GF-D8 (cell line): ENCODE data around the gene SORCS3.

Source experiments
- DNase-seq: peaks from one replicate; lab custom pipeline; 2025; lab: John Stamatoyannopoulos, UW

SORCS3 gene

GRCh38 chr10:105189463-105189800 lies 548.3 kb downstream of the SORCS3 start:
- no peak for DNase-seq

DNA sequence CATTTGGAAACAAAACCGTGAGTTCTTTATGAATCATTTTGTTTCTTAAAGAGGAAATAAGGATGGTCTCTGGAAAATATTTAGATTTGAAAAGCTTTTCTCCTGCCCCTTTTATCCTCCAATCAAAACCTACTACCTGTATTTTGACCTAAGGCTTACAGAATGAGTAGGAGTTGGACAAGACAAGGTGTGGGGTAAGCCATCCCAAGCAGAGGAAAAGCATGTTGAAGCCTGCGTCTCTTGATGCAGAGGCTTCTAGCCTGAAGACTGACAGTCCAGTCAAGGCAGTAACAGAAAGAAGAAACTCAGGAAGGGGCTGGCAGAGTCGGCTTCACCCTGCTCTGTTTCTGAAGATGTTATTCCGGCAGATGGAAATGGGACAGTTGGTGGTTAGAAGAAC lies 551.1 kb downstream of the SORCS3 start:
- DNase-seq: no peak

GRCh38 chr10:105192861-105193260 lies 551.8 kb downstream of the SORCS3 start:
- no peak for DNase-seq

- no peak for DNase-seq
These were observed 554.7 kb downstream of the SORCS3 start for GRCh38 chr10:105195831-105196230.

GRCh38 chr10:105197598-105198364 lies 556.7 kb downstream of the SORCS3 start:
- no peak for DNase-seq

GRCh38 chr10:105206616-105207015 lies 565.5 kb downstream of the SORCS3 start:
- no peak for DNase-seq

DNA sequence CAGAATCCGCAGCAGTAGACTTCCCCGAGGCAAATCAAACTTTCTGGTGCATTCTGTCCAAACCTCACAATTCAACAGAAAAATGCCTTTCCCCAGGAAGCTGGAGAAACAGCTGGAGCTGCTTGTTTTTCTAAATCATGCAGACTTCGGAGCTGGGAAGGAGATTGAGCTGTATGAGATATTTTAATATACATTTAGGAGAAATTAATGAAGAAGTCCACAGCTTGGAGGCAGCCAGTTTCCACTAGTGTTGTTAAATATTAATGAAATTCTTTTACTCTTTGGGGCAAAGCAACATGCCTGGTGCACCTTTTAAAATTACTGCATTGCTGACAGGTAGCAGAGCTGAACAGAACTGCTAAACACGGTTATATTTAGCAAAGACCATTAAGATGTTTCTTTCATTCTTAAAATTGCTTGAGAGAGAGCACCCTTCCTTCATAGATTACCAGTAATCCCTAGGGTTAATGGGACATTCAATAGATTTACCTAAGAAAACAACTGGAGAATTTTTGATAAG lies 566.4 kb downstream of the SORCS3 start:
- no peak for DNase-seq

- no peak for DNase-seq
These were observed 569.5 kb downstream of the SORCS3 start for GRCh38 chr10:105210546-105210945.

DNA sequence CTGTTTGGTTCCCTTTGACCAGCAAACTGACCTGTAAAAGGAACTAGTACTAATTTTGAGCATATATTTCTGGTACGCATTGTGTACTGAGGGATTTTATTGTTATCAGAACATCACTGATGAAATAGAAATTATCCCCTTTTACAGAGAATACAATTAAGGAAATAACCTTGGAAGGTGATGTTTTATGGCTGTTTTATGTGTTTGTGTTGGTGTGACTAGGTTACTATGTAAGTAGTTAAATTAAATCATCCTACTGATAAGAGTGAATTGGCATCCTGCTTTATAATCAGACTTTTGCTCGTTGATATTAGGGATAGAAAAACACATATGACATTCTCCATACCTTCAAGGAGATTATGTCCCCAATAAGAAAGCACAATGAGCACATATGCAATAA lies 596.6 kb downstream of the SORCS3 start:
- no peak for DNase-seq

- no peak for DNase-seq
These were observed 598.5 kb downstream of the SORCS3 start for GRCh38 chr10:105239311-105240219.

GRCh38 chr10:105241254-105241653 lies 600.2 kb downstream of the SORCS3 start:
- DNase-seq: no peak

DNA sequence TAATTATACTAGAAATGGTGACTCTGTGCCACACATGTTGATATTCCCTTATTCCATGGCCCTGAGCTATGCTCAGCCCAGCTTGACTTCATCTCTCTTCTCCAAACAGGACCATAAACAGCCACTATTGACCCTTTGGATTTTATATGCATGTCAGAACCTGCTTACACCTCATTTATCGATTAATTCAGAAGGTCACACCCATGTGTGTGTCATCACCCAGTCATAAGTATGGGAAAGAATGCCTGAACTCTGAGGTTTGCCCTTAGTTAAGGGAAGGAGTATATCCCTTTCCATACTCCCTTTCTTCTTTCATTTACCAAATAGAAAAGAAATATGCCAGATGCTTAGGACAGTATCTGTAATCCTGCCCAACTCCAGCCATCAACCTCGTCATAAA lies 602.3 kb downstream of the SORCS3 start:
- DNase-seq: no peak

DNA sequence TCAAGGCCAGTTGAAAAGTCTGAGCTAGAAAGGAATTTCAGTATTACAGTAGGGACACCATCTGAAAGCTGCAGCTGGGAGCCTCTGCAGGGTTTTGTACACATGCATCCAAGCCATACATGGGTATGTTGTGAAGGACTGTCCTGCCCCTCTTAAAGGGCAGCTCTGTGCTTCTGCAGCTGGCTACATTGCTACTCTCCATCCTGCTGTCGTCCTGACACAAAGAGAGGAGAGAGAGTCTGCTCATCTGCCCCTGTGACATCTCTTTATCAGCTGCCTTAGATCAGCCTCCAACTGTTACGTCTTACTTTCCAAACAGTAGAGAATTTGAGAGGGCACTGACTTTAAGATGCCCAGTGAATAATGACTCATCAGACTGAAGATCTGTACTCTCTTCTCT lies 602.7 kb downstream of the SORCS3 start:
- no peak for DNase-seq

DNA sequence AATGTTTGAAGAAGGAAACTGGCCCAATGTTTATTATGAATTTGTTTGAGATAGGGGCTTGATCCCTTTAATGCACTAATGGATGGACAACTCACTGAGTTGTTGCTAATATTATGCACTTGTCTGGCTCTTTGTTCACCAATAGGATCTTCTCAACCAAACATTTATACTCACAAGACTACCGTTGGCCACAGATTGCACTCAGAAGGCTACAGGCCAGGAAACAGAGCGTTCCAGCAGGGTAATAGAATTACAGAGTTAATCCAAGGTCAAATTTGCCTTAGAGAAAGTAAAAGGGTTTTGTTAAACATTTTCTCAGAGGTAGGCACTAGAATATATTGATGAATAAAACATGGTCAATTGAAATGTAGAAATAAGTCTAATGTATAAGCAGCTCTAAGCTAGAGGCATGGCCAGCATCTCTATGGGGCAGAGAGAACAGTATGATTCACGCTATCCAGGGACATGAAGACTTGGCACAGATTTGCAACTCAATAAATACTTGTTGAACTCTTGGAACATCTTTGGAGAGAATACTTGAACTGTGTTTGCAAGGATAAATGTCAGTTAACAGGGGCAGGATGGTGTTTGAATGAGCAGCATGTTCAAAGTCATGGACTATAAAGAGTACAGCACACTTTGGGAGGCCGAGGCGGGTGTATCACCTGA lies 606.9 kb downstream of the SORCS3 start:
- no peak for DNase-seq

GRCh38 chr10:105252911-105253310 lies 611.8 kb downstream of the SORCS3 start:
- no peak for DNase-seq

- no peak for DNase-seq
These were observed 612.6 kb downstream of the SORCS3 start for GRCh38 chr10:105253515-105254212.

- no peak for DNase-seq
These were observed 617.1 kb downstream of the SORCS3 start for GRCh38 chr10:105258036-105258673.

DNA sequence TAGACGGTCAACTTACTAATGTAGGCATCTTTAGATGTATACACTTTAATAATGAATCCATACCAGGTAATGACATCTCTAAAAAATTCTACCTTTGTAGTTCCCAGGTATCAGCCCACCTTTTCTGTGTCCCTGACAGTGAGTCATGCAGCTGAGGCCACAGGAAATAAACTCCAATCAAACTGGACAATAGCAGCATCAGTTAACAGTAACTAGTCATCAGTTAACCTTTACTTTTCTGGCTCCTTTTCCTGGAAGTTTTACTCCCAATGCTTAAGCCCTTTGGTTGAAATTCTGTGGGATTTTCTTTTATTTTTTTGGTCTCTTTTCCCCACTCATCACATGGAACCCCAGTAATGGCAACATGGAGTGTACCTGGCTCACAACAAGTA lies 617.6 kb downstream of the SORCS3 start:
- DNase-seq: no peak

GRCh38 chr10:105259201-105259600 lies 618.1 kb downstream of the SORCS3 start:
- no peak for DNase-seq

DNA sequence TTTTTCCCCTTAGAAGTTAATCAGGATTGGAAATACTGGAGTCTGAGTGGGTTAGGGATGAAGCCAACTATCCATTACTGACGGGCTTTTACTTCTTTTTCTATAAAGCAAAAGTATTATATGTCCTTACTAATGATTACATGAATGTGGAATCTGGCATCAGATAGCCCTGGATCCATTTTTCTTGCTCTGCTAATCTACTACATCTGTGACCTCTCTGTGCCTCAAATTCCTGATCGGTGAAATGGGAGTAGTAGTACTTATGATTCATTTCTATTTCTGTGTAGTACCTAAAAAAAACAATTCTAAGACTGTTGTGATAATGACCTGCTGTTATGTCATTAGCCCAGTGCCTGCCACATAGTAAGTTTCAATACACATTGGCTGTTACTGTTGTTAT lies 621.6 kb downstream of the SORCS3 start:
- no peak for DNase-seq

- DNase-seq: no peak
These were observed 626.0 kb downstream of the SORCS3 start for GRCh38 chr10:105266966-105267539.
